ENCODE measurements around the gene PLA2G7.

GRCh38 chr6:46736906-46737305, 1.7 kb upstream of the PLA2G7 start:
- no peak for TF ChIP-seq CTCF (IDR thresholded peaks at IDR 0.05)
- no peak for TF ChIP-seq POLR2A (IDR thresholded peaks at IDR 0.05; ENCODE audit: low read depth)
- no peak for TF ChIP-seq EP300 (IDR thresholded peaks at IDR 0.05)
- no peak for TF ChIP-seq POLR2AphosphoS5 (IDR thresholded peaks at IDR 0.05)

Measured in esophagus muscularis mucosa (tissue), 4 donors.